HG03175 (cell line): Measurements from ENCODE around the gene MAST4.

Experiments used
- ATAC-seq: cut with Tn5 transposase; IDR thresholded peaks from one replicate; pipeline ENCODE4 v1.9.1; 2021; ENCODE audit warnings: mild to moderate bottlenecking, moderate library complexity; ENCODE audit not compliant: unreplicated experiment

Gene MAST4

GRCh38 chr5:66603164-66603563, 7.0 kb downstream of the MAST4 start:
- no peak for ATAC-seq

GRCh38 chr5:66603881-66604280, 7.7 kb downstream of the MAST4 start:
- no peak for ATAC-seq

GRCh38 chr5:66606713-66607112, 10.5 kb downstream of the MAST4 start:
- ATAC-seq: no peak

GRCh38 chr5:66608501-66608900, 12.3 kb downstream of the MAST4 start:
- ATAC-seq: no peak

- peak; percentile 64 for ATAC-seq
These were observed 13.4 kb downstream of the MAST4 start for GRCh38 chr5:66609615-66610014.

- ATAC-seq: no peak
These were observed 16.0 kb downstream of the MAST4 start for GRCh38 chr5:66612226-66612625.

- no peak for ATAC-seq
These were observed 18.9 kb downstream of the MAST4 start for GRCh38 chr5:66615136-66615535.

GRCh38 chr5:66615894-66616293, 19.7 kb downstream of the MAST4 start:
- no peak for ATAC-seq

GRCh38 chr5:66616520-66617225, 20.5 kb downstream of the MAST4 start:
- no peak for ATAC-seq

GRCh38 chr5:66617226-66617861, 21.2 kb downstream of the MAST4 start:
- ATAC-seq: peak; percentile 50

GRCh38 chr5:66617991-66618768, 22.0 kb downstream of the MAST4 start:
- no peak for ATAC-seq

- no peak for ATAC-seq
These were observed 24.5 kb downstream of the MAST4 start for GRCh38 chr5:66620711-66621110.

- ATAC-seq: no peak
These were observed 25.0 kb downstream of the MAST4 start for GRCh38 chr5:66621146-66621545.

GRCh38 chr5:66621736-66622135, 25.5 kb downstream of the MAST4 start:
- no peak for ATAC-seq

GRCh38 chr5:66628561-66628960, 32.4 kb downstream of the MAST4 start:
- no peak for ATAC-seq

- no peak for ATAC-seq
These were observed 33.3 kb downstream of the MAST4 start for GRCh38 chr5:66629446-66629845.

- no peak for ATAC-seq
These were observed 37.6 kb downstream of the MAST4 start for GRCh38 chr5:66633754-66634153.

GRCh38 chr5:66634601-66635000, 38.4 kb downstream of the MAST4 start:
- no peak for ATAC-seq

- no peak for ATAC-seq
These were observed 41.8 kb downstream of the MAST4 start for GRCh38 chr5:66637994-66638393.

GRCh38 chr5:66639037-66639436, 42.8 kb downstream of the MAST4 start:
- no peak for ATAC-seq

- ATAC-seq: no peak
These were observed 46.3 kb downstream of the MAST4 start for GRCh38 chr5:66642538-66642937.

- no peak for ATAC-seq
These were observed 47.2 kb downstream of the MAST4 start for GRCh38 chr5:66643387-66643786.
